HL-60/S4 (cell line): ENCODE measurements around the gene MYH10.

ENCODE experiments used
- in situ Hi-C: fragments of 300-500 bp; cut with MboI; formaldehyde crosslinking; loops from 2 replicates; pipeline ENCODE4 v1.14.3; 2022; ENCODE audit warnings: low sequenced_read_pairs

The MYH10 gene

GRCh38 chr17:8499614-8500013 is 130.9 kb downstream of the MYH10 start:
- in situ Hi-C loops, result no loop called here

GRCh38 chr17:8499171-8499570 is 131.4 kb downstream of the MYH10 start:
- in situ Hi-C loops, result no loop called here

GRCh38 chr17:8496081-8496480 is 134.4 kb downstream of the MYH10 start:
- in situ Hi-C loops, result no loop called here

GRCh38 chr17:8494506-8495111 is 135.9 kb downstream of the MYH10 start:
- in situ Hi-C loops, result no loop called here

GRCh38 chr17:8494021-8494420 is 136.5 kb downstream of the MYH10 start:
- in situ Hi-C loops, result no loop called here

GRCh38 chr17:8492121-8492520 is 138.4 kb downstream of the MYH10 start:
- in situ Hi-C loops, result no loop called here

- in situ Hi-C loops, result no loop called here
Measured at GRCh38 chr17:8490256-8491023, 140.1 kb downstream of the MYH10 start.

GRCh38 chr17:8489841-8490240 is 140.7 kb downstream of the MYH10 start:
- in situ Hi-C loops, result no loop called here

- in situ Hi-C loops, result no loop called here
Measured at GRCh38 chr17:8488901-8489300, 141.6 kb downstream of the MYH10 start.

- in situ Hi-C loops, result no loop called here
Measured at GRCh38 chr17:8488491-8488890, 142.0 kb downstream of the MYH10 start.

- in situ Hi-C loops, result no loop called here
Measured at GRCh38 chr17:8487743-8488142, 142.8 kb downstream of the MYH10 start.

- in situ Hi-C loops, result no loop called here
Measured at GRCh38 chr17:8487130-8487645, 143.3 kb downstream of the MYH10 start.

- in situ Hi-C loops, result no loop called here
Measured at GRCh38 chr17:8485491-8485890, 145.0 kb downstream of the MYH10 start.

- in situ Hi-C loops, result no loop called here
Measured at GRCh38 chr17:8484465-8484864, 146.1 kb downstream of the MYH10 start.

- in situ Hi-C loops, result no loop called here
Measured at GRCh38 chr17:8482546-8482945, 148.0 kb downstream of the MYH10 start.

GRCh38 chr17:8481703-8482102 is 148.8 kb downstream of the MYH10 start:
- in situ Hi-C loops, result no loop called here

- in situ Hi-C loops, result no loop called here
Measured at GRCh38 chr17:8481089-8481488, 149.4 kb downstream of the MYH10 start.

- in situ Hi-C loops, result no loop called here
Measured at GRCh38 chr17:8480011-8480976, 150.2 kb downstream of the MYH10 start.

- in situ Hi-C loops, result no loop called here
Measured at GRCh38 chr17:8479431-8479947, 151.0 kb downstream of the MYH10 start.

- in situ Hi-C loops, result no loop called here
Measured at GRCh38 chr17:8477715-8478441, 152.6 kb downstream of the MYH10 start.
